Hepatocyte (in vitro differentiated cells): ENCODE results near the gene SLC39A13. TPM values are rescaled to one million over a fixed set of nuclear protein-coding genes. Genes with fewer than 3 reads are reported as not detected.

Experiments
- DNase-seq: peaks from one replicate; pipeline ENCODE4 v3.0.0-alpha.2; 2016; ENCODE audit warnings: low spot score
- H2AFZ ChIP-seq: fragments of 200-600 bp; sonication (generic); 2 replicates; pipeline ENCODE4 v1.6.0; 2016; ENCODE audit warnings: antibody characterized with exemption, mild to moderate bottlenecking
- H3K27ac ChIP-seq: fragments of 200-600 bp; sonication (generic); 2 replicates; pipeline ENCODE4 v1.5.1; 2016; ENCODE audit warnings: mild to moderate bottlenecking
- H3K27me3 ChIP-seq: fragments of 200-600 bp; sonication (generic); 2 replicates; pipeline ENCODE4 v1.6.1; 2016
- H3K36me3 ChIP-seq: fragments of 200-600 bp; sonication (generic); replicated peaks from 2 replicates; pipeline ENCODE4 v1.5.1; 2016; ENCODE audit warnings: low read depth; ENCODE audit not compliant: insufficient read depth
- H3K4me1 ChIP-seq: fragments of 200-600 bp; sonication (generic); 2 replicates; pipeline ENCODE4 v1.5.1; 2016; ENCODE audit warnings: mild to moderate bottlenecking, moderate library complexity; ENCODE audit not compliant: insufficient read depth
- H3K4me2 ChIP-seq: fragments of 200-600 bp; sonication (generic); 2 replicates; pipeline ENCODE4 v1.6.0; 2016
- H3K4me3 ChIP-seq: fragments of 200-600 bp; sonication (generic); 2 replicates; pipeline ENCODE4 v1.5.1; 2016; ENCODE audit warnings: mild to moderate bottlenecking
- H3K79me2 ChIP-seq: fragments of 200-600 bp; sonication (generic); 2 replicates; pipeline ENCODE4 v1.6.0; 2017; ENCODE audit warnings: mild to moderate bottlenecking
- H3K9me2 ChIP-seq: fragments of 200-600 bp; sonication (generic); replicated peaks from 2 replicates; pipeline ENCODE4 v1.6.0; 2017; ENCODE audit warnings: mild to moderate bottlenecking; ENCODE audit not compliant: insufficient read depth
- H3K9me3 ChIP-seq: fragments of 200-600 bp; sonication (generic); 2 replicates; pipeline ENCODE4 v1.5.1; 2016; ENCODE audit warnings: low read depth, mild to moderate bottlenecking
- H4K20me1 ChIP-seq: fragments of 200-600 bp; sonication (generic); 2 replicates; pipeline ENCODE4 v1.6.0; 2016; ENCODE audit warnings: mild to moderate bottlenecking; ENCODE audit not compliant: insufficient read depth, poor library complexity, severe bottlenecking
- EZH2 ChIP-seq: fragments of 200-600 bp; sonication (generic); IDR thresholded peaks from 2 replicates; pipeline ENCODE4 v1.6.1; 2016; ENCODE audit warnings: antibody characterized with exemption, mild to moderate bottlenecking, borderline replicate concordance
- EZH2phosphoT487 ChIP-seq: fragments of 200-600 bp; sonication (generic); IDR thresholded peaks from one replicate; pipeline ENCODE4 v1.6.1; 2018; ENCODE audit warnings: antibody characterized with exemption, mild to moderate bottlenecking, low read depth, moderate library complexity; ENCODE audit not compliant: unreplicated experiment, severe bottlenecking
- WGBS: methylation state at CpG from one replicate; pipeline ENCODE4 v1.1.6; 2016; ENCODE audit warnings: low lambda C conversion rate; ENCODE audit errors: missing lambda C conversion rate; 5-methylcytosine and 5-hydroxymethylcytosine counted together
- polyA plus RNA-seq: library from polyadenylated mRNA; unstranded; fragments of >200 nt; fragmentation: Nextera tagmentation; extraction: Ambion mirVana; gene quantifications from 2 replicates; pipeline ENCODE4 v1.2.1, GENCODE V29; 2016
- total RNA-seq: library from RNA; depleted of rRNA; stranded (reverse); fragments of >200 nt; gene quantifications from 2 replicates; pipeline ENCODE4 v1.2.3, GENCODE V29; 2014
- TF ChIP-seq, protein P1 (sequence below): fragments of 200-600 bp; sonication (generic); IDR thresholded peaks from 2 replicates; pipeline ENCODE4 v1.5.1; 2016; ENCODE audit warnings: antibody characterized with exemption, mild to moderate bottlenecking; ENCODE audit not compliant: poor library complexity

The SLC39A13 gene
- total and polyA plus RNA-seq, 2 experiments from 2014 or later: 72.3 to 118 TPM

- H3K4me1 ChIP-seq: peaks cover 9% of the 10 kb centered on the region
- no peaks in the 10 kb centered on the region for H3K79me2 ChIP-seq
- no peak overlapping the region for H3K27ac ChIP-seq
- H3K4me2 ChIP-seq: no peak overlapping the region
- H3K9me2 ChIP-seq: no peaks in the 10 kb centered on the region
- no peak for DNase-seq
- H3K36me3 ChIP-seq: no peaks in the 10 kb centered on the region
- no peak overlapping the region for H2AFZ ChIP-seq
- H3K27me3 ChIP-seq: no peaks in the 10 kb centered on the region
- H3K9me3 ChIP-seq: no peaks in the 10 kb centered on the region
- WGBS: 95% methylated on average over 3 of the region's 3 CpGs
- no peaks in the 10 kb centered on the region for H4K20me1 ChIP-seq
- no peak overlapping the region for H3K4me3 ChIP-seq
- TF ChIP-seq EZH2: no peak
- TF ChIP-seq, protein P1, sequence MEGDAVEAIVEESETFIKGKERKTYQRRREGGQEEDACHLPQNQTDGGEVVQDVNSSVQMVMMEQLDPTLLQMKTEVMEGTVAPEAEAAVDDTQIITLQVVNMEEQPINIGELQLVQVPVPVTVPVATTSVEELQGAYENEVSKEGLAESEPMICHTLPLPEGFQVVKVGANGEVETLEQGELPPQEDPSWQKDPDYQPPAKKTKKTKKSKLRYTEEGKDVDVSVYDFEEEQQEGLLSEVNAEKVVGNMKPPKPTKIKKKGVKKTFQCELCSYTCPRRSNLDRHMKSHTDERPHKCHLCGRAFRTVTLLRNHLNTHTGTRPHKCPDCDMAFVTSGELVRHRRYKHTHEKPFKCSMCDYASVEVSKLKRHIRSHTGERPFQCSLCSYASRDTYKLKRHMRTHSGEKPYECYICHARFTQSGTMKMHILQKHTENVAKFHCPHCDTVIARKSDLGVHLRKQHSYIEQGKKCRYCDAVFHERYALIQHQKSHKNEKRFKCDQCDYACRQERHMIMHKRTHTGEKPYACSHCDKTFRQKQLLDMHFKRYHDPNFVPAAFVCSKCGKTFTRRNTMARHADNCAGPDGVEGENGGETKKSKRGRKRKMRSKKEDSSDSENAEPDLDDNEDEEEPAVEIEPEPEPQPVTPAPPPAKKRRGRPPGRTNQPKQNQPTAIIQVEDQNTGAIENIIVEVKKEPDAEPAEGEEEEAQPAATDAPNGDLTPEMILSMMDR: no peak
- TF ChIP-seq EZH2phosphoT487: no peak
Observed at GRCh38 chr11:47436726-47437125, 28.3 kb downstream of the SLC39A13 start.

DNA sequence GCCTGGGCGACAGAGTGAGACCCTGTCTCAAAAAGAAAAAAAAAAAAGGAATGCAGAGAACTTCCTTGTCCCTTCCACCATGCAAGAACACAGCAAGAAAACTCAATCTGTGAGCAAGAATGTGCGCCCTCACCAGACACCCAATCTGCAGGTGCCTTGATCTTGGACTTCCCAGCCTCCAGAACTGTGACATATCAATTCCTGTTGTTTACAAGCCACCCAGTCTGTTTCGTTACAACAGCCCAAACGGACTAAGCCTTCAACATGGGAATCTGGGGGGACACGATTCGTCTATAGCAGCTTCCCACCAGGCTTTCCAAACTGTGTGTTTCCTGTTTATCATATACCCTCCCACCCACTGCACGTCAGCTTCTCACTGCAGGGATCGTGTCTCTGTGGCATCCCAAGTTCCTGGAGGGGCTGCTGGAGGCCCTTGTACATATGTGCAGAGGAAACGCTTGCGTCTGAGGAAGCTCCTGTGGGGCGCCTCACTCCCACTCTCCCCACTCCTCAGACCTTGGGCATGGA lies 28.9 kb downstream of the SLC39A13 start:
- Histone ChIP-seq H3K79me2 (no peaks in the 10 kb centered on the region), H3K36me3 (no peaks in the 10 kb centered on the region), H3K4me2 (no peak overlapping the region), H4K20me1 (no peaks in the 10 kb centered on the region), H3K9me2 (no peaks in the 10 kb centered on the region), H3K9me3 (no peaks in the 10 kb centered on the region), H3K27ac (peak overlapping the region; percentile 71), H3K4me3 (no peak overlapping the region), H2AFZ (no peak overlapping the region), H3K4me1 (peaks cover 9% of the 10 kb centered on the region), H3K27me3 (no peaks in the 10 kb centered on the region)
- 78% methylated on average over 11 of the region's 11 CpGs for WGBS
- no peak for DNase-seq
- TF ChIP-seq EZH2phosphoT487 (no peak), EZH2 (no peak)
- TF ChIP-seq, protein P1: no peak

GRCh38 chr11:47437746-47438418 lies 29.5 kb downstream of the SLC39A13 start:
- no peaks in the 10 kb centered on the region for H3K9me3 ChIP-seq
- peaks cover 9% of the 10 kb centered on the region for H3K4me1 ChIP-seq
- no peaks in the 10 kb centered on the region for H3K79me2 ChIP-seq
- H4K20me1 ChIP-seq: no peaks in the 10 kb centered on the region
- H3K27me3 ChIP-seq: no peaks in the 10 kb centered on the region
- peak overlapping the region; percentile 71 for H3K27ac ChIP-seq
- H3K4me3 ChIP-seq: no peak overlapping the region
- no peak overlapping the region for H3K4me2 ChIP-seq
- H3K36me3 ChIP-seq: no peaks in the 10 kb centered on the region
- no peak for TF ChIP-seq EZH2
- no peak for TF ChIP-seq EZH2phosphoT487
- TF ChIP-seq, protein P1: no peak
- 75% methylated on average over 16 of the region's 16 CpGs for WGBS
- H3K9me2 ChIP-seq: no peaks in the 10 kb centered on the region
- DNase-seq: peak; percentile 45
- H2AFZ ChIP-seq: no peak overlapping the region
